Adipose tissue (tissue), 3 donors: ENCODE results near the gene IER5. TPM values are rescaled to one million over a fixed set of nuclear protein-coding genes. Genes with fewer than 3 reads are reported as not detected.
"Not testable (repeated sequence)": the region's sequence is repeated elsewhere in the genome, so short reads cannot be mapped to it uniquely, and the experiment has no call there.

ENCODE experiments used
- H3K27ac ChIP-seq: one replicate; pipeline ENCODE4 v1.5.1; 2013; ENCODE audit warnings: low read depth, low read length
- WGBS, 3 donors: extraction: QIAGEN DNeasy Blood & Tissue Kit; methylation state at CpG; one replicate each; pipeline ENCODE4 v1.1.7; 2013; 5-methylcytosine and 5-hydroxymethylcytosine counted together
- polyA plus RNA-seq, 3 donors: library from polyadenylated mRNA; stranded (reverse); fragments of 200-250 nt; gene quantifications; one replicate each; pipeline ENCODE4 v1.2.3, GENCODE V29; 2013
- donor health status: healthy with polysubstance abuse.
- donor health status: Bipolar disorder and iron deficiency.
- donor health status: healthy.

The IER5 gene
- polyA plus RNA-seq, result 10 to 100 TPM in 1 of 3 donors, 1 to 10 TPM in 2; 2.3 to 13.6 (median 8.5) TPM

DNA sequence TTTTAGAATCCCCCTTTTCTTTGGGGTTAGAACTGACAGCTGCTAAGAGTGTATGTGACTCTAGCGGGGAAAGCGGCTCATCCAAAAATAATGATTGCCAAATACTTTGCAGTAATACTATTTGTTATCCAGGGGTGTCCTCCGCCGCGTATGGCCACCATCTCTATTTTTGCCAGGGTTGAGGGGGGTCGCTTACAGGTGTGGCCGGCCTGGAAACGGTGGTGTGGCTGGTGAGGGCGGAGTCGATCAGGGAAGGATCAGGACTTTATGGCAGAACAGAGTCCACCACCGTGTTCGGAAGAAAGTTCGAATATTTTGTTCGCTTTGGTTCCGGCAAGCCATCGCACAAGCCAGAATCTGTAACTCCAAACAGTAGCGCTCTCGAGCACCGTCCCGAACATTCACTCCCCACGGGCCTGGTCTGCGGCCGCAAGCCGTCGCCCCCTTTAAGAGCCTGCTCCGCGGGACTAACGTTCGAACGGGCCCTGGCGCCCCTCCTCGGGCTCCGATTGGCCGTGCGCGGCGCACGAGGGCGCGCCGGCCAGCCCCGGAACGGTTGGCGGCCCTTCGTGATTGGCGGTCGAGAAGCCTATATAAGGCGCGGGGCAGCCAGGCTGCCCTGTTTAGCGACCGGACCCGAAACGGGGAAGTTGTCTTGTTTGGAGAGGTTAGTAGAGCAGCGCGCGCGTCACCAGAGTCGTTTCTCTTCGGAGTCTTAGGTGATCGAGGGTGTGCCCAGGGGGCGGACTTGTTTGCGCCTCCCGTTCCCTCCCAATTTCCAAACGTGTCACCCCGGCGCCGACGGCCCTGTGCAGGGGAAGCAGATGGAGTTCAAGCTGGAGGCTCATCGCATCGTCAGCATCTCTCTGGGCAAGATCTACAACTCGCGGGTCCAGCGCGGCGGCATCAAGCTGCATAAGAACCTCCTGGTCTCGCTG, at the start of gene IER5:
Gene IER5 (plus strand): TSS at position 622 of the 938 bp plus-strand sequence. CDS start 203 bp downstream, at position 825.
- H3K27ac ChIP-seq, result peak within 1 kb of the TSS; percentile 96
- 3 to 5% (median 4%) methylated on average over 69 to 76 of the region's 76 CpGs for WGBS, 3 donors

DNA sequence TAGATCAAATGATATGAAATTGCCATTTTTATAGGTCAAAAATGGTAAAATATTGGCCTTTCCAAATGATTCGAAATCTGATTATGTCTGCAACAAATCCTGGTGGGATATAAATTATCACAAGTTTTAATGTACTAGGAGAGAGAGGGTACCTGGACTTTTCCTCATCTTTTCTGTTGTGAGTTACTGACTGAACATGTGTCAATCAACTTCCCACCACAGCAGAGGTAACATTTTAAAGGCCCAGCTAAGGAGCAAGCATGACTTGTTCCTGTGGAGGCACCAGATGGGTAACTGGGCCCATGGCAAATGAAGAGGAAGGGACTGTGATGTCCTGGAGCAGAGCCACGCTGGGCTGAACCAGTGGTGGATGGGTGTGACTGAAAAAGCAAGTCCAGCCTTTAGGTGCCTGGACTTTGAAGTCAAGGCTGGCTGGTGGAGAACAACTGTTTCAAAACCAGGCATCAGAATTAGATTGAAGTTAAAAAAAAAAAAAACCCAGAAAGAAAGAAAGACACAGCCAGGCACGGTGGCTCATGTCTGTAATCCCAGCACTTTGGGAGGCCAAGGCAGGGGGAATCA, 48.1 kb upstream of the IER5 start:
- H3K27ac ChIP-seq, result no peak overlapping the region
- 87 to 90% (median 89%) methylated on average over 3 of the region's 3 CpGs for WGBS, 3 donors

DNA sequence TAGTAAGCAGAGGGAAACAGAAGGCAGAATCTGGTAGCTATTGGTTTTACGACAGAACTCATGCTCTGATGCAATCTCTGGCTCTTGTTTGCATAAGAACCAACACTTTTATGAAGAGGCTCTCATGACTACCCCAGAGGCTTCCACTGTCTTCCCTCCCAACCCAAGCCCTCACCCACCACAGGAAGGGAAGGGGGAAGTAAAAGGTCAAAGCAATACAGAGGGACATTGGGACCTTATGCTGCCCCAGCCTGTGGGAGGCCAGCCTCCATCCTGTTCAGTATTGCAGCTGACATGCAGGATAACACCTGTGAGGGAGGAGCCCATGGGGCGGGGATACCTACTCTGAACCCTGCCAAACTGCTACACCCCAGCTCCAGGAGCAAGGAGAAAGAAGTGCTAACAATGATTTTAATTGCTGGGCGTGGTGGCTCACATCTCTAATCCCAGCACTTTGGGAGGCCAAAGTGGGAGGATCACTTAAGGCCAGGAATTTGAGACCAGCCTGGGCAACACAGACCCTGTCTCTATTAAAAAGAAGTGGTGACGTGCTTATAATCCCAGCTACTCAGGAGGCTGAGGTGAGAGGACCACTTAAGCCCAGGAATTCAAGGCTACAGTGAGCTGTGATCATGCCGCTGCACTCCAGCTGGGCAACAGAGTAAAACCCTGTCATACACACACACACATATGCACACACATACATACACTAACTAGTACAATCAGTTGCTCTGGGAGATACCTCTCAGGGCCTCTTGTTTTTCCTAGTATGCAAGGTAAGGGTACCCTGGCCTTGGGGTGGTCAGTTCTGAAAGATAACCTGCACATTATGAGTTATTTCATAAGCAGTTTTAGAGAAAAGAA, 45.2 kb upstream of the IER5 start:
- 45 to 68% (median 60%) methylated on average over 5 of the region's 5 CpGs for WGBS, 3 donors
- no peak overlapping the region for H3K27ac ChIP-seq

DNA sequence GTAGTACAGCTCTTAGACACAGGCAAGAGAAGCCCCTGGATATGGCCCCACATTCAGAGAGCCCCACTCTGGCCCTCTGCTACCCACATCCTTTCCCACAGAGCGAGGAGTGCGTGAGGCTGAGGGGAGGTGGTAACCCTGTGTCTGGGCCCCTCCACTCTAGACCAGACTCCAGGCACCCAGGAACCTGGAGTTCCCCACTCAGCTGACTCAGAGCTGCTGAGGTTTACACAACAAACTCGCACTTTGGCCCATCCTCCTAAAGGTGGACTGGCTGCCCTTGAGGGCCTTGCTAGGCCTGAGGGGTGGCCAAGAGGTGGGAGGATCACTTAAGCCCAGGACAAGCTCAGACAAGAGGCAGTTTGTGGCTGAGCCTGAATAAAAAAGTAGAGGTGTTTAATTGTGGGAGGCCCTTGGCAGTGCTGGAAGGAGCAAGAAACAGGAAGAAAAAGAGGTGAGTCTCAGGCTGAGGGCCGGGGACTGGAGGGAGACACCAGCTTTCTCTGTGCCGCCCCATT, 44.0 kb upstream of the IER5 start:
- 67 to 82% (median 76%) methylated on average over 5 of the region's 5 CpGs for WGBS, 3 donors
- no peak overlapping the region for H3K27ac ChIP-seq

DNA sequence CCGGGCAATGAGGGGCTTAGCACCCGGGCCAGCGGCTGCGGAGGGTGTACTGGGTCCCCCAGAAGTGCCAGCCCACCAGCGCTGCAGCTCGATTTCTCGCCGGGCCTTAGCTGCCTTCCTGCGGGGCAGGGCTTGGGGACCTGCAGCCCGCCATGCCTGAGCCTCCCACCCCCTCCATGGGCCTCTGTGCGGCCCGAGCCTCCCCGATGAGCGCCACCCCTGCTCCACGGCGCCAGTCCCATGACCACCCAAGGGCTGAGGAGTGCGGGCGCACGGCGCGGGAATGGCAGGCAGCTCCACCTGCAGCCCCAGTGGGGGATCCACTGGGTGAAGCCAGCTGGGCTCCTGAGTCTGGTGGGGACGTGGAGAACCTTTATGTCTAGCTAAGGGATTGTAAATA, 42.6 kb upstream of the IER5 start:
- WGBS, 3 donors, result 96 to 99% (median 99%) methylated on average over 21 to 22 of the region's 22 CpGs
- not testable (repeated sequence) for H3K27ac ChIP-seq

DNA sequence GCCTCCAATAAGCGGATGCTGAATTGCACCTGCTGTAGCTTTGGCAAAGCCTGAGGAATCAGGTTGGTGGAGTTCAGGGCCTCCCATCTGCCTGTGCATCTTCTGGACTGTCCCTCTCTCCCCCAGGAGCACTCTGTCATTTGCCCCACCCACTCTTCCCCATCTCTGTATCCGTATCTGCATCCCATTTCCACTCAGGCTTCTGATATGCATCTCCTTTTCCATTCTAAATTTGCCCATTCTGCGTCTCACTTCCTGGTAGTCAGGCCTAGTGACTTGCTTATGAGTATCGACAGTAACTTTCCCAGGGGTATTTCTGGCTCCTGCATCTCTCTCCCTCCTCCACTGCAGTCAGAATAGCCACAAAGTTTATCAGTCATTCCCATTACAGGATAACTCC, 39.1 kb upstream of the IER5 start:
- no peak overlapping the region for H3K27ac ChIP-seq
- WGBS, 3 donors, result 78 to 85% (median 84%) methylated on average over 4 of the region's 4 CpGs

DNA sequence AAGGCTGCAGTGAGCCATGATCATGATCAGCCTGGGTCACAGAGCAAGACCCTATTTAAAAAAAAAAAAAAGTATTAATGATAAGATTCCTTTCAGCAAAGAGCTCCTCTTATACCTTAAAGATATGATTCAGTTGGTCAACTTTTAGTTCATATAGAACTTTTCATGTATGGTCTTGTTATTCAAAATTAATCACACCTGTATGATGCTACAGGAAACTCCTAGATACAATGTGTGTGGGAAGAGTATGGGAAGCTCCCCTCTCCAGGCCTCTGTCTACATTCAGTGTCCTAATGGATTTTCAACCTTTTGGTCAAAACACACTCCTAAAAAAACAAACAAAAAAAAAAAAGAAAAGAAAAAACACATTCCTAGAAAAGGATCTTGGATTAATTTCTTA, 37.6 kb upstream of the IER5 start:
- H3K27ac ChIP-seq, result no peak overlapping the region

DNA sequence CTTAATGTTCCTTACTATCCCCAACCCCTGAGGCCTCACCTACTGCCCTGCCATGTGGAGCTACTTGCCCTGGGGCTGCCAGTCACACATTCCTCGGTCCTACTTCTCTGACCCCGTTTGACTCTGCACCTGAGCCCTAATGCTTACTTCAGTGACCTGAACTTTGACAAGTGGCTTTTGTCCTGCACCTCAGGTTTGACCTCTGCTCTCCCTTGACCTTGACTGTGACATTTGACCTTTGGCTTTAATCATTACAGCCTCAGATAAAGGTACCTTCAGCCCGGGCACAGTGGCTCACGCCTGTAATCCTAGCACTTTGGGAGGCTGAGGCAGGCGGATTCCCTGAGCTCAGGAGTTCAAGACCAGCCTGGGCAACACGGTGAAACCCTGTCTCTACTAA, 31.9 kb upstream of the IER5 start:
- 74 to 92% (median 84%) methylated on average over 6 of the region's 6 CpGs for WGBS, 3 donors

DNA sequence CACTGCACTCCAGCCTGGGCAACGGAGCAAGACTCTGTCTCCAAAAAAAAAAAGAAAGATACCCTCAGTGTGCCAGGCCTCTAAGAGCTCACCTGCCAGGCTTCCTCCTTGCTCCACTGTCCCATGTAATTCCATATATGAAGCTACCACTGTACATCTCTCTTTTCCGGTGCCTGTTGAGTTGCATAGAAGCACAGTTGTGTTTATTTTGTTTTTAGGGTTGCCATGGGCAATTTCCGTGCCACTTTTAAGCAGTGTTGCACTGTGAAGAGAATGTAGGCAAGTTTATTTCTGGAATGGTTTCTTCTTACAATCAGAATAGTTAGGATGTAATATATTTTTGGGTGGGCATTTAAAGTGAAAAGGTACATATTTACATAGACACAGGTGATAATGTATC, 31.4 kb upstream of the IER5 start:
- 45 to 58% (median 48%) methylated on average over 3 of the region's 3 CpGs for WGBS, 3 donors
- no peak overlapping the region for H3K27ac ChIP-seq

More for the DNA sequence above, 31.9 kb upstream of the IER5 start:
- H3K27ac ChIP-seq, result no peak overlapping the region

DNA sequence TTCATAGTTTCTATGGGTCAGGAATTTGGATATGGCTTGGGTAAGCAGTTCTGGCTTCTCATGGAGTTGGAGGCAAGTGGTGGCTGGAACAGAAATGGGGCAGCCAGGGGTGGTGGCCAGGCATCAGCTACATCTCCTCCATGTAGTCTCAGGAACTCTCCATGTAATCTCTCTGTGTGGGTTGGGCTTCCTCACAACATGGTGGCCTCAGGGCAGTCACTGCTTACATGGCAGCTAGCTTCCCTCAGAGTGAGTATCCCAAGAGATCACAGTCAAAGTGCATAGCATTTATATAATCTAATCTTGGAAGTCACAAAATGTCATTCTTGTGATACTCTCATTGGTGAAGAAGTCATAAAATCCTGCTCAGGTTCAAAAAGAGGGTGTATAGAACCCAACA, 29.1 kb upstream of the IER5 start:
- no peak overlapping the region for H3K27ac ChIP-seq

DNA sequence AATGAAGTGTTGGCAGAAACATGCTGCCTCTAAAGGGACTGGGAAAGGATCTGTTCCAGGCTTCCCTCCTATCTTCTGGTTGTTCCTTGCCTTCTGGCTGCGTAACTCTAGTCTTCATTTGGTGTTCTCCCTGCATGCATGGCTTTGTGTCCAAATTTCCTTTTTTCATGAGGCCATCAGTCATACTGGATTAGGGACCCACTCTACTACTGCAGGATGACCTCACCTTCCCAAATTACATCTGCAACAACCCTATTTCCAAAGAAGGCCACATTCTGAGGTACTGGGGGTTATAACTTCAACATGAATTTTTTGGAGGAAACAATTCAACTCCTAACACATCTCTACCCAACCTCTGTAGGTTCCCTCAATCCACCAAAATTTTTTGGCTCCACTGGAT, 28.4 kb upstream of the IER5 start:
- WGBS, 3 donors, result 93 to 100% (median 95%) methylated on average over 1 of the region's 1 CpG
- no peak overlapping the region for H3K27ac ChIP-seq

DNA sequence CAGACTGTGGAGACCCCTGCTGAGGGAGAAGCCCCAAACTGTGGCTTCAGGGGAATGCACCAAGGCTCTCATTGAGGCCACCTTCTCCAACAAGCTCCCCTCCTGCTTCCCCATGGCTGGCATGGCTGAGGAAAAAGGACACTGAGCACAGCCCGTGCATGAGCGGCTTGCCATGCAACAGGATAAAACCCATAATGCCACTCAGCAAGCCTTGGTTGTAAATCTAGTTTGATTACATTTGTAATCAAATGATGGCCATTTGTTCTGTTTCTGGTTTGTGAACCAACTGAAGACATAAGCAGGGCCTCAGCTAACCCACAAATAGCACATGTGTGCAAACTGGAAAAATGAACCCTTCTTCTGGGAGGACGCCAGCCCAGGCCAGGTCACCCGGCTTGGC, 27.6 kb upstream of the IER5 start:
- 93 to 95% (median 95%) methylated on average over 2 to 4 of the region's 4 CpGs for WGBS, 3 donors
- H3K27ac ChIP-seq, result not testable (repeated sequence)

DNA sequence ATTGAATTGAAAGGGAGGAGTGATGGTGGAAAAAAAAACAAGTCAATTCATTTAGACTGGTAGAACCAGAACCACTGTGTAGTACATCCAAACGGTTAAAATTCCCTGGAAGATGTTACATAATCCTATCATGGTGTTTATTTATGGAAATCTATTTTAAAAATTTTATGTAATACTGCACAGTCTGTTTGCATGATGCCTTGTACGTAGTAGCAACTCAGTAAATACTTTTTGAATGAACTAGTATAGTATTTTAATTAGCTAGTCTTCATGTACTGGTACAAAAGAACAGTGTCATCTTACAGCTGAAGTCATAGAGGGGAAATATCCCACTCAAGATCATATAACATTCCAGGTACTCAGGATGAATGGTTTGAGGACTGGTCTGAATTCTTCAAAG, 27.0 kb upstream of the IER5 start:
- WGBS, 3 donors, result 57 to 74% (median 67%) methylated on average over 2 of the region's 2 CpGs
- no peak overlapping the region for H3K27ac ChIP-seq

DNA sequence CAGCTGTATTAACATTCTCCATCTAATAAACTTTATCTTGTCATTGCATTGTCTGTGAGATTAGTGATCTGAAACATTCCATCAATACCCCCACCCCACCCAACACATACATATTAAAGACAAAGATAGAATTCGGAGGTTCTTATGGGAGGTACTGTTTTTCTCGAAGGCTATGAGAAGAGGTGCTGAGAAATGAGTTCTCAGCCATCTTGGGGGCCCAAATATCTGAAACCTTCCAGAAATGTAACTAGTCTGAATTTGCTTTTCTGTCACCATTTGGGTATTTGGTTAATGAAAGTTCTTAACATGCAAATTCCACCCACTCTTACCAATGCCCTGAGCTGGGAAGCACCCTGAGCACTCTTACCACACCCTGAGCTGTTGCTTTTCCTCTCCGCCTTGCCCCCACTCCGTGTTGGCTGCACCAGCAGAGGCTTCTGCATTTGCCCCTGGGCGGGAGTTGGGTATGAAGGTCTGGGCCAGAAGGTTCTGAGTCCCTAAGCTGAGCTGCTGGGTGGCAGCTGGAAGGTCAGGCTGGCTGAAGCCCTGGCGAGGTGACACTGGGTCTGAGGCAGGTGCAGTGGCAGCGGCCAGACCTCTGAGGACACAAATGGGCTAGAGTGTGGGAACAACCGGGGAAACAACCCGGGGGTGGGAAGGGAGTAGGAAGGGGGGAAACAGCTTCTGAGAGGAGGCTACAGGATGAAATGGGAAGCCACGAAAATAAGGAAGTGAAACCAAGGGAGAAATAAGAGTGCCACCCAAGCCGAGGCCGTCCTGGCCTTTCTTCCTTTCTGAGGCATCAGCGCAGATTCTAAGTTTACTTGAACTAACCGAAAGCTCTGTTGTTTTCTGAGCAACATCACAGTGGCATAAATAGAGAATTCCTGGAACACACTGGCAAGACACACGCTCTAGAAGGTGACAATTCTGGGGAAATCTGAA, 26.3 kb upstream of the IER5 start:
- WGBS, 3 donors, result 50 to 80% (median 62%) methylated on average over 15 of the region's 15 CpGs
- no peak overlapping the region for H3K27ac ChIP-seq

DNA sequence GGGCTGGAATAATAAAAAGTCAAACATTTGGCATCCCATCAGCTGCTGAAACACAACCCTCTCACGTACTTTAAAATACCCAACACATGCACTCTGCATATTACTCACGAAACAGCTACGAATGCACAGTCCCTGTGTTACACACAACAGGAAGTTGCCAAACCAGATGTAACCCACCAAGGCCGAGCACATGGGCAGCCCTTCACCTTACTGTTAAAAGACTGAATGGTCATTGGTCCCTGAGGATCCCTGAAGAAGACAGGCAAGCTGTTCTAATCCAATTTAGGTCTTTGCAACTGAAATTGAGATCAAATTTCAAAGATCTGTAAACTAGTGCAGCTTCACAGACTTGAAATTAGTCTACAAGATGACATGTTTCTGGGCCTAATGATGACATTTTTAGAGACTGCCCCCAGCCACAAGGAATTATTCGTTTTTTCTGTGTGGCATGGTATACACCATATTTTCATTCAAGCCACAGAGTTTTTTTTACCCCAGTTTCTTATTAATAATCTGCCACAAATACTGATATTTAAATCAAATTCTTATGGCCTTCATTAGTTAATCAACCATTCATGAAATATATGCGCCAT, 25.6 kb upstream of the IER5 start:
- WGBS, 3 donors, result 52 to 77% (median 54%) methylated on average over 6 of the region's 6 CpGs

DNA sequence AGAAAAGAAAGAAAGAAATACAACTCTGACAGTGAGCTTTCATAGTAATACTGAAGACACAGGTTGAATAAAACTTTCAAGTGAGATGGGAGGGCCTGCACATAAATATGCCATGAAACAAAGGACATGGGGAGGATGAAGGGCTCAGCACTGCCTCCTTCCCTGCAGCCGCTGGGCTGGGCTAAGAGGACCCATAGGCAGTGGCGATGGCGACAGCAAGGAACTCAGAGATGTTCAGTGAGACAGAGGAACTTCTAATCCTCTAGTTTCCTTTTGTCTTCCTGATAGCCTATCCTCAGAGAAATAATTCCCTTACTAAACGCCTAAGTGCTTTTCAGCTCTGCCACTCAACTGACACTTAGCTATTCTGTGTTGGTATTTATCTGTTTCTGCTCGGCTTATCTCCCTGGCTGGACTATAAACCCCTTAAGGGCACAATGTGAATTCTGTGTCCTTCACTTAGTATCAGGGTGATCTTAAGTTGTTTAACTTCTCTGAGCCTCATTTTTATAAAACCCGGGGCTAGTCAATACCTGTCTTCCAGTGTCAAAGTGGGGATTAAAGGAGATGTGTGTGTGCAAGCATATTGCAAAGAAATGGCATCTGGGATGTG, 24.4 kb upstream of the IER5 start:
- WGBS, 3 donors, result 38 to 57% (median 53%) methylated on average over 6 of the region's 6 CpGs

More for the DNA sequence above, 25.6 kb upstream of the IER5 start:
- H3K27ac ChIP-seq, result no peak overlapping the region

DNA sequence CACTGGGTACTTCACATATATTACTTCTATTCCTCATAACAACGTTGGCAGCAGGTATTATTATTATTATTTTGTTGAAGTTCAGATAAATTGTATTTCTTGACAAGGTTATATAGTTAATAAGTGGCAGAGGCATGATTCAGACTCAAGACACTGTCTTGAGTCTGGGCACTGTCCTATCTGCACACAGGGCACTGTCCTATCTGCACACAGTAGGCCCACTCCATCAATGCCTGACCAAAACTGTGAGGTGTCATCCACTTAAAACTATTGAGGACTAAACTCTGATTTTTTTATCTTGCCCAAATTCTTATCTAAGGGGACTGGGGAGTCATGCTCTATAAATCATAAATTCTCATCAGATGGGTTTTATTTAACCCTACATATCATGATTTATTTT, 23.8 kb upstream of the IER5 start:
- H3K27ac ChIP-seq, result no peak overlapping the region
- 42 to 74% (median 55%) methylated on average over 1 of the region's 1 CpG for WGBS, 3 donors

More for the DNA sequence above, 24.4 kb upstream of the IER5 start:
- H3K27ac ChIP-seq, result no peak overlapping the region
